ENCODE results near the gene SMIM13.

SMIM13 gene

DNA sequence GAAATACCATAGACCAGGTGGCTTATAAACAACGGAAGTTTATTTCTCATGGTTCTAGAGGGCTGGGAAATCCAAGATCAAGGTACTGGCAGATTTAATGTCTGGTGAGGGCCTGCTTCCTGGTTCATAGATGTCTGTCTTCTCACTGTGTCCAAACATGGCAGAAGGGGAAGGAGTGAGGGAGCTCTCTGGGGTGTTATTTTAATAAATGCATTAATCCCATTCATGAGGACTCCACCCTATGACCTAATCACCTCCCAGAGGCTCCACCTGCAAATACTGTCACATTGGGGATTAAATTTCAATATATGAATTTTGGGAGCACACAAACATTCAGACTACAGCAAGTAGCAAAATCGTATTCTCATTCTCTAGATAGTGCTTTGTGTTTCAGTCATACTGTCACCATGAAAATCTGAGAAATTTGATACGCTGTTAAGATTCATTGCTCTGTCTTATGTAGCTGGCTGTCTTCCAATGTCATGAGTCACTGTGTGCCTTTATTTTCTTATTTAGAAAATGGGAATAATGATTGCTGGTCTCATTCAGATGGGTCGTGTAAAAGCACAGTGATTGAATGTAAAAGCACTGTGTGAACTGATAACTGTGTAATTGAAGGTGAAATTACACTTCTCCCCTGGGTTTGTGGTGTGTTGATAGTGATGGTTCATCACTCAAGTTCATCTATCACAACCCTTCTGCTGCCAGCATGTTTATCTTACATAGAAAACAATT lies 26.8 kb downstream of the SMIM13 start:
- H3K4me2 ChIP-seq (ENCODE audit: insufficient read depth, low read length): no peak overlapping the region
- H3K79me2 ChIP-seq (ENCODE audit: insufficient read depth, low read length): peaks cover 86% of the 10 kb centered on the region
- H3K9ac ChIP-seq (ENCODE audit: low read depth, low read length): no peak overlapping the region
- H3K9me3 ChIP-seq (ENCODE audit: insufficient read depth, low read length, severe bottlenecking): no peaks in the 10 kb centered on the region
- no peak for ATAC-seq (ENCODE audit: insufficient read depth, low read depth)
- H3K27ac ChIP-seq (ENCODE audit: low read length): no peak overlapping the region
- no peaks in the 10 kb centered on the region for H3K4me1 ChIP-seq (ENCODE audit: insufficient read depth, low read length)
- H3K36me3 ChIP-seq (ENCODE audit: insufficient read depth, low read length): no peaks in the 10 kb centered on the region
- no peak overlapping the region for H2AFZ ChIP-seq (ENCODE audit: low read depth, low read length)
- no peak overlapping the region for H3K4me3 ChIP-seq (ENCODE audit: low read depth in 1 of 2, low read length in 2 of 2)
- no peaks in the 10 kb centered on the region for H3K27me3 ChIP-seq (ENCODE audit: insufficient read depth, low read length, poor library complexity)
- no peak for DNase-seq
- H4K20me1 ChIP-seq (ENCODE audit: insufficient read depth, low read length): peaks cover 42% of the 10 kb centered on the region
- TF ChIP-seq, protein P1, sequence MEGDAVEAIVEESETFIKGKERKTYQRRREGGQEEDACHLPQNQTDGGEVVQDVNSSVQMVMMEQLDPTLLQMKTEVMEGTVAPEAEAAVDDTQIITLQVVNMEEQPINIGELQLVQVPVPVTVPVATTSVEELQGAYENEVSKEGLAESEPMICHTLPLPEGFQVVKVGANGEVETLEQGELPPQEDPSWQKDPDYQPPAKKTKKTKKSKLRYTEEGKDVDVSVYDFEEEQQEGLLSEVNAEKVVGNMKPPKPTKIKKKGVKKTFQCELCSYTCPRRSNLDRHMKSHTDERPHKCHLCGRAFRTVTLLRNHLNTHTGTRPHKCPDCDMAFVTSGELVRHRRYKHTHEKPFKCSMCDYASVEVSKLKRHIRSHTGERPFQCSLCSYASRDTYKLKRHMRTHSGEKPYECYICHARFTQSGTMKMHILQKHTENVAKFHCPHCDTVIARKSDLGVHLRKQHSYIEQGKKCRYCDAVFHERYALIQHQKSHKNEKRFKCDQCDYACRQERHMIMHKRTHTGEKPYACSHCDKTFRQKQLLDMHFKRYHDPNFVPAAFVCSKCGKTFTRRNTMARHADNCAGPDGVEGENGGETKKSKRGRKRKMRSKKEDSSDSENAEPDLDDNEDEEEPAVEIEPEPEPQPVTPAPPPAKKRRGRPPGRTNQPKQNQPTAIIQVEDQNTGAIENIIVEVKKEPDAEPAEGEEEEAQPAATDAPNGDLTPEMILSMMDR (IDR thresholded peaks at IDR 0.05; ENCODE audit: borderline replicate concordance, extremely low read depth, low read length, poor library complexity, severe bottlenecking): no peak
- TF ChIP-seq EZH2 (IDR thresholded peaks at IDR 0.05; ENCODE audit: borderline replicate concordance, low read depth, low read length, severe bottlenecking): no peak

DNA sequence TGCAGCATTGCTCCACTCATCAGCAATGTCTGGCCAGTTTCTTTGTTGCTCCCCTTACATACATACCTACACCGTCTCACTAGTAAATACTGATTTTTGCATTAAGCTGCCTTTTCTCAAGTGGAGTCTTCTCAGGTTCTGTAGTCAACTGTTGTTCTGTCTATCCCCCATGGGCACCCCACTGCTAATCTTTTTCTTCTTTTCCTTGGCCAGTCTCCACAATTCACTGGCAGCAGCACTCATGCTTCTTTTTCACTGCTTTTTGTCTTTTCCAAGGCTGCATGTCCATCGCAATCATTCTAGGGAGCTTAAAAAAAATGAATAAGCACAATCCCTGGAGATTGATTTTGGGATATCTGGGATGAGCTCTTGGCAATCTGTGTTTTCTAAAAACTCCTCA lies 28.2 kb downstream of the SMIM13 start:
- Histone ChIP-seq H3K4me3 (ENCODE audit: low read depth in 1 of 2, low read length in 2 of 2) (no peak overlapping the region), H3K36me3 (ENCODE audit: insufficient read depth, low read length) (no peaks in the 10 kb centered on the region; the same call in 1 of the 2 replicates), H3K27ac (ENCODE audit: low read length) (no peak overlapping the region), H3K9me3 (ENCODE audit: insufficient read depth, low read length, severe bottlenecking) (no peaks in the 10 kb centered on the region), H4K20me1 (ENCODE audit: insufficient read depth, low read length) (peaks cover 45% of the 10 kb centered on the region), H3K9ac (ENCODE audit: low read depth, low read length) (no peak overlapping the region), H3K27me3 (ENCODE audit: insufficient read depth, low read length, poor library complexity) (no peaks in the 10 kb centered on the region), H3K79me2 (ENCODE audit: insufficient read depth, low read length) (peaks cover 85% of the 10 kb centered on the region), H2AFZ (ENCODE audit: low read depth, low read length) (no peak overlapping the region), H3K4me2 (ENCODE audit: insufficient read depth, low read length) (no peak overlapping the region), H3K4me1 (ENCODE audit: insufficient read depth, low read length) (no peaks in the 10 kb centered on the region)
- TF ChIP-seq EZH2 (IDR thresholded peaks at IDR 0.05; ENCODE audit: borderline replicate concordance, low read depth, low read length, severe bottlenecking): no peak
- TF ChIP-seq, protein P1 (IDR thresholded peaks at IDR 0.05; ENCODE audit: borderline replicate concordance, extremely low read depth, low read length, poor library complexity, severe bottlenecking): no peak
- DNase-seq (no peak), ATAC-seq (ENCODE audit: insufficient read depth, low read depth) (no peak)

DNA sequence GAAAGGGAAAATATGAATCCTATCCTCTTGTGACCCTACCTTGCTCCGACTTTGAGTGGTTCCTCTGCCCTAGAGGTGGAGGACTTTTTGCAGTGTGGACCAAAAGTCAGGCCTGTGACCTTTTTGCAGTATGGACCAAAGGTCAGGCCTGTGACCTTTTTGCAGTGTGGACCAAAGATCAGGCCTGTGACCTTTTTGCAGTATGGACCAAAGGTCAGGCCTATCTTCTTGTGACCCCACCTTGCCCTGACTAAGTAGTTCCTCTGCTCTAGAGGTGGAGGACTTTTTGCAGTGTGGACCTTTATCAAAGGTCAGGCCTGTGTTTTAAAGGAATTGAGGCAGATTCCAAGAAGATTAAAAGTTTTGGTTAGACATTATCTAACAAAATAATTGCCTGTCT lies 28.7 kb downstream of the SMIM13 start:
- no peaks in the 10 kb centered on the region for H3K9me3 ChIP-seq (ENCODE audit: insufficient read depth, low read length, severe bottlenecking)
- no peaks in the 10 kb centered on the region for H3K4me1 ChIP-seq (ENCODE audit: insufficient read depth, low read length)
- no peak overlapping the region for H3K4me3 ChIP-seq (ENCODE audit: low read depth in 1 of 2, low read length in 2 of 2)
- H3K9ac ChIP-seq (ENCODE audit: low read depth, low read length): no peak overlapping the region
- peaks cover 88% of the 10 kb centered on the region for H3K79me2 ChIP-seq (ENCODE audit: insufficient read depth, low read length)
- ATAC-seq (ENCODE audit: insufficient read depth, low read depth) (no peak), DNase-seq (no peak)
- no peak overlapping the region for H3K4me2 ChIP-seq (ENCODE audit: insufficient read depth, low read length)
- no peaks in the 10 kb centered on the region; the same call in 1 of the 2 replicates for H3K36me3 ChIP-seq (ENCODE audit: insufficient read depth, low read length)
- no peak for TF ChIP-seq EZH2 (IDR thresholded peaks at IDR 0.05; ENCODE audit: borderline replicate concordance, low read depth, low read length, severe bottlenecking)
- TF ChIP-seq, protein P1 (IDR thresholded peaks at IDR 0.05; ENCODE audit: borderline replicate concordance, extremely low read depth, low read length, poor library complexity, severe bottlenecking): no peak
- no peaks in the 10 kb centered on the region for H3K27me3 ChIP-seq (ENCODE audit: insufficient read depth, low read length, poor library complexity)
- H4K20me1 ChIP-seq (ENCODE audit: insufficient read depth, low read length): peaks cover 50% of the 10 kb centered on the region
- no peak overlapping the region for H2AFZ ChIP-seq (ENCODE audit: low read depth, low read length)
- no peak overlapping the region for H3K27ac ChIP-seq (ENCODE audit: low read length)
